IMR-90 (cell line): ENCODE measurements around the gene ABL1.

Experiments used
- CEBPB ChIP-seq: IDR thresholded peaks from 2 replicates; pipeline ENCODE4 v1.6.1; 2012; ENCODE audit warnings: low read depth, low read length, improper control_type of control experiment
- CHD1 ChIP-seq: IDR thresholded peaks from 2 replicates; pipeline ENCODE4 v1.6.1; 2012; ENCODE audit warnings: low read depth, low read length, improper control_type of control experiment
- FOS ChIP-seq: fragments of 150-350 bp; IDR thresholded peaks from 2 replicates; pipeline ENCODE4 v1.6.1; 2016; ENCODE audit warnings: low read depth, low read length
- MAFK ChIP-seq: IDR thresholded peaks from 2 replicates; pipeline ENCODE4 v1.6.1; 2012; ENCODE audit warnings: low read depth, low read length, improper control_type of control experiment
- MXI1 ChIP-seq: IDR thresholded peaks from 2 replicates; pipeline ENCODE4 v1.6.1; 2012; ENCODE audit warnings: low read depth, mild to moderate bottlenecking, low read length, moderate library complexity, borderline replicate concordance
- NFE2L2 ChIP-seq: fragments of 150-350 bp; IDR thresholded peaks from 2 replicates; pipeline ENCODE4 v1.6.1; 2016; ENCODE audit warnings: low read depth, mild to moderate bottlenecking, low read length
- POLR2A ChIP-seq: IDR thresholded peaks from 2 replicates; pipeline ENCODE4 v1.6.1; 2012; ENCODE audit warnings: mild to moderate bottlenecking, low read depth, low read length
- RAD21 ChIP-seq: IDR thresholded peaks from 2 replicates; pipeline ENCODE4 v1.6.1; 2012; ENCODE audit warnings: low read length, improper control_type of control experiment
- RCOR1 ChIP-seq: IDR thresholded peaks from 2 replicates; pipeline ENCODE4 v1.6.1; 2012; ENCODE audit warnings: mild to moderate bottlenecking, low read length, improper control_type of control experiment; ENCODE audit not compliant: insufficient replicate concordance
- RFX5 ChIP-seq: IDR thresholded peaks from 2 replicates; pipeline ENCODE4 v1.8.0; 2012; ENCODE audit warnings: low read depth, mild to moderate bottlenecking, low read length, moderate library complexity
- SMC3 ChIP-seq: fragments of 150-350 bp; IDR thresholded peaks from 2 replicates; pipeline ENCODE4 v1.6.1; 2016; ENCODE audit warnings: low read depth, mild to moderate bottlenecking, antibody characterized with exemption, low read length, moderate library complexity
- TF ChIP-seq, protein P1 (sequence below): conservative IDR thresholded peaks from 2 replicates; pipeline ENCODE4 v1.5.1; 2012; ENCODE audit warnings: mild to moderate bottlenecking, low read depth, low read length, improper control_type of control experiment

DNA sequence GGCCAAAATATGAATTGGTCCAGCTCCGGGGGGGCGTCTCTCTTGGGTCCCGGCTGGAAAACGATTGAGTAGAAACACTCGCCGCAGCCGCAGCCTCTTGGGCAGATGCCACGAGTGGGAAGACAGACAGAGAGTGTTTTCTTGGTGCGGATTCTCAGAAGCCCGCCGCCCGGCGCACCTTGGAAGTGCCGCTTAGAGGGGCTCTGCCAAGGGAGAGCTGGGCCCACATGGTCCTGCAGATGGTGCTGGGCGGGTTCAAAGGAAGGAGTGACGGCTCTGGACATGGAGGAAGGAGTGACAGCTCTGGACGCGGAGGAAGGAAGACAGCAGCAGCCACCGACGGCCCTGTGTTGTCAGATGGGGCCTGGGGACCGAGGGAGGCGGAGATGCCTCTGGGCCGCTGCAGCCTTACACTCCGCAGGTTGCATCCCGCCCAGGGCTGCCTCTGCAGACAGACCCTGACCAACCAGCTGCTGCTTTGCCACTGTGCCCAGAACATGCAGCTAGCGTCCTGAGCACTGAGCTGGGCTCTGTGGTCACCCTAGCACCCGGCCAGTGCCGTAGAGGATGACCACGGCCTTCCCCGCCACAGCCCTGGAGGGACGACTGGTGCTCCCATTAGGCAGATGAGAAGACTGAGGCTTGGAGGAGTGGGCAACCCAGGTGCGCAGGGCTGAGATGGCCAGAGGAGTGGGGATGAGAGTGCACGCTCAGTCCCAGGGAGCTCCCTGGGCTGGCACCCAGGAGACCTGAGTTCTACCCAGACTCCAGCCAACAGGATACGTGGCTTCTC lies 82.3 kb downstream of the ABL1 start:
- TF ChIP-seq RAD21 (no peak), RCOR1 (no peak), CEBPB (no peak), NFE2L2 (no peak), MXI1 (no peak), POLR2A (no peak), MAFK (no peak), RFX5 (no peak), FOS (no peak), SMC3 (no peak), CHD1 (no peak)
- TF ChIP-seq, protein P1, sequence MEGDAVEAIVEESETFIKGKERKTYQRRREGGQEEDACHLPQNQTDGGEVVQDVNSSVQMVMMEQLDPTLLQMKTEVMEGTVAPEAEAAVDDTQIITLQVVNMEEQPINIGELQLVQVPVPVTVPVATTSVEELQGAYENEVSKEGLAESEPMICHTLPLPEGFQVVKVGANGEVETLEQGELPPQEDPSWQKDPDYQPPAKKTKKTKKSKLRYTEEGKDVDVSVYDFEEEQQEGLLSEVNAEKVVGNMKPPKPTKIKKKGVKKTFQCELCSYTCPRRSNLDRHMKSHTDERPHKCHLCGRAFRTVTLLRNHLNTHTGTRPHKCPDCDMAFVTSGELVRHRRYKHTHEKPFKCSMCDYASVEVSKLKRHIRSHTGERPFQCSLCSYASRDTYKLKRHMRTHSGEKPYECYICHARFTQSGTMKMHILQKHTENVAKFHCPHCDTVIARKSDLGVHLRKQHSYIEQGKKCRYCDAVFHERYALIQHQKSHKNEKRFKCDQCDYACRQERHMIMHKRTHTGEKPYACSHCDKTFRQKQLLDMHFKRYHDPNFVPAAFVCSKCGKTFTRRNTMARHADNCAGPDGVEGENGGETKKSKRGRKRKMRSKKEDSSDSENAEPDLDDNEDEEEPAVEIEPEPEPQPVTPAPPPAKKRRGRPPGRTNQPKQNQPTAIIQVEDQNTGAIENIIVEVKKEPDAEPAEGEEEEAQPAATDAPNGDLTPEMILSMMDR, result no peak
